Measurements from ENCODE around the gene SIPA1L3. TPM values are rescaled to one million over a fixed set of nuclear protein-coding genes. Genes with fewer than 3 reads are reported as not detected.
A peak's percentile ranks its signal among the peaks of the same experiment; 100 is the strongest.

The SIPA1L3 gene
- total and polyA plus RNA-seq, 2 of the 13 experiments (the other 11 are each of a cell fraction or from before 2014, with no cell fraction given), result 5.5 to 7.7 TPM

- TF ChIP-seq BATF2 (CRISPR knock-in tag; IDR thresholded peaks at IDR 0.05), result no peak
- TF ChIP-seq ZBTB33 (CRISPR knock-in tag; IDR thresholded peaks at IDR 0.05), result no peak
- no peak for TF ChIP-seq GLMP (CRISPR knock-in tag; IDR thresholded peaks at IDR 0.05; ENCODE audit: borderline replicate concordance)
- TF ChIP-seq ZNF407 (CRISPR knock-in tag; IDR thresholded peaks at IDR 0.05; ENCODE audit: not compliant biosample characterization), result peak; percentile 23
- TF ChIP-seq ZNF292 (CRISPR knock-in tag; IDR thresholded peaks at IDR 0.05; ENCODE audit: borderline replicate concordance, low read depth), result peak; percentile 34; the same call in 1 of the 2 replicates
- TF ChIP-seq, protein P1, sequence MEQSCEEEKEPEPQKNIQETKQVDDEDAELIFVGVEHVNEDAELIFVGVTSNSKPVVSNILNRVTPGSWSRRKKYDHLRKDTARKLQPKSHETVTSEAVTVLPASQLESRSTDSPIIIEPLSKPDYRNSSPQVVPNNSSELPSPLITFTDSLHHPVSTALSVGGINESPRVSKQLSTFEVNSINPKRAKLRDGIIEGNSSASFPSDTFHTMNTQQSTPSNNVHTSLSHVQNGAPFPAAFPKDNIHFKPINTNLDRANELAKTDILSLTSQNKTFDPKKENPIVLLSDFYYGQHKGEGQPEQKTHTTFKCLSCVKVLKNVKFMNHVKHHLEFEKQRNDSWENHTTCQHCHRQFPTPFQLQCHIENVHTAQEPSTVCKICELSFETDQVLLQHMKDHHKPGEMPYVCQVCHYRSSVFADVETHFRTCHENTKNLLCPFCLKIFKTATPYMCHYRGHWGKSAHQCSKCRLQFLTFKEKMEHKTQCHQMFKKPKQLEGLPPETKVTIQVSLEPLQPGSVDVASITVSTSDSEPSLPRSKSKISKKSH (CRISPR knock-in tag; IDR thresholded peaks at IDR 0.05; ENCODE audit: borderline replicate concordance), result no peak
- no peak for TF ChIP-seq ARHGAP35 (CRISPR knock-in tag; IDR thresholded peaks at IDR 0.05; ENCODE audit: borderline replicate concordance)
- TF ChIP-seq, protein P2, sequence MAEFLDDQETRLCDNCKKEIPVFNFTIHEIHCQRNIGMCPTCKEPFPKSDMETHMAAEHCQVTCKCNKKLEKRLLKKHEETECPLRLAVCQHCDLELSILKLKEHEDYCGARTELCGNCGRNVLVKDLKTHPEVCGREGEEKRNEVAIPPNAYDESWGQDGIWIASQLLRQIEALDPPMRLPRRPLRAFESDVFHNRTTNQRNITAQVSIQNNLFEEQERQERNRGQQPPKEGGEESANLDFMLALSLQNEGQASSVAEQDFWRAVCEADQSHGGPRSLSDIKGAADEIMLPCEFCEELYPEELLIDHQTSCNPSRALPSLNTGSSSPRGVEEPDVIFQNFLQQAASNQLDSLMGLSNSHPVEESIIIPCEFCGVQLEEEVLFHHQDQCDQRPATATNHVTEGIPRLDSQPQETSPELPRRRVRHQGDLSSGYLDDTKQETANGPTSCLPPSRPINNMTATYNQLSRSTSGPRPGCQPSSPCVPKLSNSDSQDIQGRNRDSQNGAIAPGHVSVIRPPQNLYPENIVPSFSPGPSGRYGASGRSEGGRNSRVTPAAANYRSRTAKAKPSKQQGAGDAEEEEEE (CRISPR knock-in tag; IDR thresholded peaks at IDR 0.05; ENCODE audit: borderline replicate concordance), result no peak
- TF ChIP-seq, protein P3, sequence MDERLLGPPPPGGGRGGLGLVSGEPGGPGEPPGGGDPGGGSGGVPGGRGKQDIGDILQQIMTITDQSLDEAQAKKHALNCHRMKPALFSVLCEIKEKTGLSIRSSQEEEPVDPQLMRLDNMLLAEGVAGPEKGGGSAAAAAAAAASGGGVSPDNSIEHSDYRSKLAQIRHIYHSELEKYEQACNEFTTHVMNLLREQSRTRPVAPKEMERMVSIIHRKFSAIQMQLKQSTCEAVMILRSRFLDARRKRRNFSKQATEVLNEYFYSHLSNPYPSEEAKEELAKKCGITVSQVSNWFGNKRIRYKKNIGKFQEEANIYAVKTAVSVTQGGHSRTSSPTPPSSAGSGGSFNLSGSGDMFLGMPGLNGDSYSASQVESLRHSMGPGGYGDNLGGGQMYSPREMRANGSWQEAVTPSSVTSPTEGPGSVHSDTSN (CRISPR knock-in tag; IDR thresholded peaks at IDR 0.05), result no peak
These were observed 151.1 kb downstream of the SIPA1L3 start (continued) for GRCh38 chr19:38057959-38058690.
